HG02840 (cell line): ENCODE measurements around the gene RUVBL1.
"Not testable (repeated sequence)": the region's sequence is repeated elsewhere in the genome, so short reads cannot be mapped to it uniquely, and the experiment has no call there.

ENCODE experiments used
- ATAC-seq: cut with Tn5 transposase; IDR thresholded peaks from one replicate; pipeline ENCODE4 v1.9.1; 2021; ENCODE audit warnings: mild to moderate bottlenecking, moderate library complexity, moderate number of reproducible peaks; ENCODE audit not compliant: unreplicated experiment, low FRiP score

Gene RUVBL1

DNA sequence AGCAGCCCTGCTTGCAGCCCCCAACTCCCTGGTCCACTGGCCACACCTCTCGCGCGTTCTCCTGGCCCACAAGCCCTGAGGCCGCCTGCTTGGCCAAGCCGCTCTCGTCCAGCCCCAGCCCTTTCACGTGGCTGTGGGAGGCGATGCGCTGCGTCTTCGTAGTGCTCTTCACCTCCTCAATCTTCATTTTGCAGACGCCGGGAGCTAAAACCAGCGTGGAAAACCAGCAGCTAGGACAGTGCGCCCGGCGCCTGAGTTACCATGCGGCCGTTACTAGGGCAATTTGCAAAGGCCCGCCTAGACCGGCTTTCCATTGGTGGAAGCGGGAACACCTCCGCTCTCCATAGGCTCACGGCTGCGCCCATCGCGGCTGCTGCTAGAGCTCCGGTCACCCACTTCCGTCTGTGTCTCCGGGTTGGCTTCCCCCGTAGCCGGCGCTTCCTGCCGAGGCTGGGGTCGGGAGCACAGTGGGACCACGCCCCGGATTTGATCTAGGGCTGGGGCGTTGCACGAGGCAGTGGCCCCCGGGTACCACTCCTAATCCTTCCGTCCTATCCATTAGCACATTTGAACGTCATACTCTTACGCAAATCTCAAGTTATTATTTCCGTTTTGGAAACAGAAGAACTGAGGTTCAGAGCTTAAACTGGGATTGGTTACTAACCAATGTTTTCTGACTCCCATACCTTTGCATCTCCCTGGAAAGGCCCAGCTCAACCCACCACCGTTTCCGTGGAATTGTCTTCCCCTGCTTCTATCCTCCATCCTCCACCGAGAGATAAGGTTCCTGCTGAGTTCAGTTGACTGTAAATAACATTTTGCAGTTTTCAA is at the start of gene RUVBL1:
Gene RUVBL1, minus strand, starts transcription at position 275 of the 831 bp plus-strand sequence. Its CDS starts 88 bp downstream, at position 187.
- peak; percentile 96 for ATAC-seq

DNA sequence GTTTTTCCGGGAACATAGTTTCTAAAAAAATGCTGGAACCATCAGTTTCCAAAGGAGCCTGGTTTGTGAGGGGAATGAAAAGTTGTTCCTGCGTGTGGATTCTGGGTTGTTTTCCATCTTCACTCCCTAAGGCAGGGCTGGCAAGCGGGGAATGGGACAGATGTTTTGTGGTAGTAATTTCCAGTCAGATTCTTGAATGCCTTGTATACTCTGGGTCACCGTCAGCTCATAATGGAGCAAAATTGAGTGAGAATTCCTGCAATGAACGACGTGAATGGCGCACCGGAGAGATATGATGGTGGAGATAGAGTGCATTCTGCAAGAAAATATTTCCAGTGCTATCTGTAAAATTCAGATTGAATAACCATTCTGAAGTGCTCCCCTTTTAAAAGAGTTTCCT is 49.6 kb upstream of the RUVBL1 start:
- ATAC-seq = no peak

DNA sequence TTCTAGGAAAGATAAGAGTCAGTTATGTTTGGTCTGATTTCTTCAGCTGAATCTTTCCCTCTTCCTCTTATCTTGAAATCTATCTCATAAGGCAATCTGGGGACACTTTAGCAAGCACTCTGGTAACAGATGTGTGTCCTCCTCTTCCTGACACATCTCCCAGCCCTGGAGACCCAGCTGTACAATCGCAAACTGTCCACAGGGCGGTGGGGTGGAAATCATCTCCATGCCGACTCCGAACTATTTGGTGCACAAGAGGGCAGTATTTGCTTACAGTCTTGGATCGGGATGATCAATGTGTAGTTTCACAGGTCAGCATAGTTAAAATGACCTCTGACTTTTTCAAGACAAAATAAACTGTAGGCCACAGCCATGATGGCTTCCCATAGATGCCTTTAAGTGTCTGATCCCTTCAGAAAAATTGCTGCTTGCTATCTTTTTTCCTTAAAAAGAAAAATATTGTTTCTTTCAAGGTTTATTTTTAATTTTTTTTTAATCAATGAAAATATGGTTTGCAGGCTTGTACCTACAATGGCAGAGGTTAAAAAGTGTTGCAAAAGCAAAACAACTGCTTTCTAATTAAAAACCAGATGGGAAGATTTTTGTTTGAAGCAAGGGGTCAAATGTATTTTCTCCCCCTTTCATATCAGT is 47.4 kb upstream of the RUVBL1 start:
- no peak for ATAC-seq

DNA sequence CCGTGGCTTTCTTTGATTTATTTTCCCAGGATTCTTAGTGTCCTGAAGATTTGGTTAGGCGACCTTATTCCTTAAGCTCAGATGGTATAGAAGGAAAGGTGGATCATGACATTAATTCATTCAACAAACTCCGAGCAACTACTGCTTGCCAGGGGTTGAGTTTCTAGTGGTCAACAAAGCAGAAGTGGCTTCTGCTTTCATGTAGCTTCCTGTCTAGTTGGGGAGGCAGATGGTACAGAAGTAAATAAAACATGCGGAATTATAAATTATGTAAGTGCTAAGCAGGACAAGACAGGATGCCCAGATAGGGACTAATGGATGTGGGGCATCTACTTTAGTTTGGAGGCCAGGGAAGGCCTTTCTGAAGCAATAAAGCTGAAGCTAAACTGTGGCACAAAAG is 45.2 kb upstream of the RUVBL1 start:
- no peak for ATAC-seq

DNA sequence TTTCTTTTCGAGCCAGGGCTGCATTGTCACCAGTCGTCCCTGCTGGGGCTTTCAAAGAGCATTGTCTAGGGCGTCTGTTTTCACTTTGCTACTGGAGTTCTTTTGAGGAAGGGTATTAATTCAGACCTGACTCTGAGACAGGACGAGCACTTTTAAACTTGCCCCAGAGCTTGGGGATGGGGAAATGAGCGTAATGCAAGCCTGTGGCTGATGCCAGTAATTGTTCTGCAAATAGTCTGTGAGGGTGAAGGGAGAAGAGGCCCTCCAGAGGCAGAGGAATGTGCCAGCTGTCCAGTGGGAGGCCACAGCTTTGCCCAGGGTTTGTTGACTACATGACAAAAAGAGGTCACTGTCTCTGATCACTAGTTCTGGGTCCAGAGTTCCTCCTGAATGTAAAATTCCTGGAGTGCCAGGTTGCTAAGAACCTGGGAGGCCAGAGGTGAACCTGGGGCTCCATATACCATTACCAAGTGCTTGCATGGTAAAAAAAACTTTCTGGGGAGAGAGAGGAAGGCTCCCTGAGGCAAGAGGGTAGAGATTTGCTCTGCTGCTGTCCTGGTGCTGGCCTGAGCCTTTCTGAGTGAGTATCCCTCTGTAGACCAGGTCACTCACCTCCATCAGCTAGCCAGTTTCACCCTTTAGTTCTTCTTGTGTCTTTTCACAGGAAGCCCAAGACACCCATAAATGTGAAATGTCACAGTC is 44.5 kb upstream of the RUVBL1 start:
- ATAC-seq = no peak

DNA sequence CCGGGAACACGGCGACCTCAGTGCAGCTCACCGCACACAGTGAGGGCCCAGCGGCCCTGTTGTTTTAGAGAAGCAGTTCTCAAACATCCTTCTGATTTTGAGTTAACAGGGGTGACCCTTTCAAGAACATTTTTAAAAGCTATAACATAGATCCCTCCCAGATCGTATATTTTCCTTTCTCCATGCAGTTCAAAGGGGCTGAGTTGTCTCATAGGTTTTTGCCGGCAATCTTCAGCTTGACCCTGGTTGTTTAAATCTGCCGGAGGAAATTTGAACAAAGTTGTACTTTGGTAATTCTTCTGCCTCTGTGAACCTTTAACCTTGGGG is 44.0 kb upstream of the RUVBL1 start:
- no peak for ATAC-seq

DNA sequence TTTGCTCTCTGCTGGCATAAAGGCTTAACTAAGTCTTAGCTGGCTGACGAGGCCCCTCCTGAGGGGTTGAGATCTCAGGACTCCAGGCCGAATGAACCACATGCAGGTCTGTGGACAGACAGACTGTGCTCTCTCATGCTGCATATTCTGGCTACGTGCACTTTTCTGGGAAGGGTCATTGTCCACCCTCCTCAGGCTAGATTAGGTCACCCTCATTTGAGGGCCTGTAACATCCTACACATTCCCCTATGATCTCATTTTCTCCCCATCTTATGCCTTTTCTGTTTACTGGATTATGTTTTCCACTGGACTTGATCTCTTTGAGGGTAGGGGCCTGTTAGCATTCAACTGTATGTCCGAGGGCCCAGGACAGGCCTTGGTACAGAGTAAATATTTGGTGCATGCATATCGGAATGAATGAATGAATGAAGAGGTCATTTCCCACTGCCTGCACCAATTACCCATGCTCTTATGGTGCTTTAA is 43.4 kb upstream of the RUVBL1 start:
- ATAC-seq = no peak

DNA sequence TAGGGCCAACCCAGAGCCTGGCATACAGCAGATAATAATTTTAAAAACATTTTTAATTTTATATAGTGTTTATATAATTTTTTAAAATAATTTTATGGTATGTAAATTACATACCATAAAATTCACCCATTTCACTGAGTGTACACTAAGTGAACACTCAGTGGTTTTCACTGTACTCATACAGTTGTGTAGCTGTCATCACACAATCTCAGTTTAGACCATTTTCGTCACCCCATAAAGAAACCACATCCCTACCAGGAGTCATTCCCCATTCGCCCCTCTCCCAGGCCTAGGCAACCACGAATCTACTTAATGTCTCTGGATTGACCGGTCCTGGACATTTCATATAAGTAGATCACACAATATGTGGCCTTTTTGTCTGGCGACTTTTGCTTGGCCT is 39.8 kb upstream of the RUVBL1 start:
- no peak for ATAC-seq

DNA sequence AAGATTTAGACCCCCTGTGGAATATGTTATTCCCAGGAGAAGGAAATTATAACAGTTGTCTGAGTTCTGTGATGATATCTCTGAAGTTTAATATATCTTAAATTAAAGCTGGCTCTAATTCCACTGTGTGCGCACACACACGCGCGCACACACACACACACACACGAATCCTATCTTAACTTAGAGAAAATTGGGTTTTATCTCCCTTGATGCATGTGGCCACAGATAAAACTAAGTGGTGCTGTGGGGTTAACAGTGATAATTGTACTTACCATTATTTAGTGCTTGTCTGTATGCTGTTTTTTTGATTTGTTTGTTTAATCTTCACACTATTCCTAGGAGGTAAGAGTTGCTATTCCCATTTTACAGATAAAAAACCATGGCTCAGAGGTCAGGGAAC is 37.0 kb upstream of the RUVBL1 start:
- ATAC-seq = no peak

DNA sequence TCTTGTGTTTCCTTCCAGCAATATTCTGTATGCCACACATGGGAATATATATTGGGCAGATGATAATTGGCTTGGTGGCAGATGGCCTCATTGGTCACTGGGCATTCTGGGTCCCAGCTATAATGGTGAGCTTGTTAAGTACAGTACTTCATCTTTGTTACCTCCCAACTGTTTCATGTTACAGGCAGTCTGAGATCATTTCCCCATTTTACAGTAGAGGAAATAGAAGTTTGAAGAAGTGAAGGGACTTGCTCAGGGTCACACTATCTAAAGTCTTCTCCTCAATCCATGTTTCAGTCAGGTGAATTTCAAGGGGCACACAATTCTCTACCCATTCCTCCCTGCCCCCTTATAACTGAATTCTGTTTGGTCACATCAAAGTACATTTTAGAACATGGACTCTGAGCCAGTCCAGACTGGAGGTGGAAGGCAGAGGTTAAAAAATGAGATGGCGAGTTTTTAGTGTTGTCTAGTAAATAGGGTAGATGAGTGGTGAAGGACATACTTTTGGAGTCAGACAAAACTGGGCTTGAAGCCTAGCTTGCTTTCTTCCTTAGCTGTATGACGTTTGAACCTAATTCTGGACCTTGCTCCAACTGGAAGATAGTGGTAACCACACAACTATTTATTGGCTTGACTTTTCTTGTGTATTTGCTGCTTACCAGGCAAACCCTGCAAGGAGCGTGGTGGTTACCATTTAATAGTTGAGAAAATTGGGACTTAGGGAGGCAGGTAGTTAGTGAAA is 32.2 kb upstream of the RUVBL1 start:
- ATAC-seq = no peak

DNA sequence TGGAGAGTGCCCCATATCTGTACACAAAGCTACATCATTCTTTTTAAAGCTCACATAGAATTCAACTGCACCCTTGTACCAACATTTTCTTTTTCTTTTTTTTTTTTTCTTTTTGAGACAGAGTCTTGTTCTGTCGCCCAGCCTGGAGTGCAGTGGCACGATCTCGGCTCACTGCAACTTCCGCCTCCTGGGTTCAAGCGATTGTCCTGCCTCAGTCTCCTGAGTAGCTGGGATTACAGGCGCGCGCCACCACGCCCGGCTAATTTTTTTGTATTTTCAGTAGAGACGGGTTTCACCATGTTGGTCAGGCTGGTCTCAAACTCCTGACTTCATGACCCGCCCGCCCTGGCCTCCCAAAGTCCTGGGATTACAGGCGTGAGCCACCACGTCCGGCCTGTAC is 30.7 kb upstream of the RUVBL1 start:
- ATAC-seq = not testable (repeated sequence)

DNA sequence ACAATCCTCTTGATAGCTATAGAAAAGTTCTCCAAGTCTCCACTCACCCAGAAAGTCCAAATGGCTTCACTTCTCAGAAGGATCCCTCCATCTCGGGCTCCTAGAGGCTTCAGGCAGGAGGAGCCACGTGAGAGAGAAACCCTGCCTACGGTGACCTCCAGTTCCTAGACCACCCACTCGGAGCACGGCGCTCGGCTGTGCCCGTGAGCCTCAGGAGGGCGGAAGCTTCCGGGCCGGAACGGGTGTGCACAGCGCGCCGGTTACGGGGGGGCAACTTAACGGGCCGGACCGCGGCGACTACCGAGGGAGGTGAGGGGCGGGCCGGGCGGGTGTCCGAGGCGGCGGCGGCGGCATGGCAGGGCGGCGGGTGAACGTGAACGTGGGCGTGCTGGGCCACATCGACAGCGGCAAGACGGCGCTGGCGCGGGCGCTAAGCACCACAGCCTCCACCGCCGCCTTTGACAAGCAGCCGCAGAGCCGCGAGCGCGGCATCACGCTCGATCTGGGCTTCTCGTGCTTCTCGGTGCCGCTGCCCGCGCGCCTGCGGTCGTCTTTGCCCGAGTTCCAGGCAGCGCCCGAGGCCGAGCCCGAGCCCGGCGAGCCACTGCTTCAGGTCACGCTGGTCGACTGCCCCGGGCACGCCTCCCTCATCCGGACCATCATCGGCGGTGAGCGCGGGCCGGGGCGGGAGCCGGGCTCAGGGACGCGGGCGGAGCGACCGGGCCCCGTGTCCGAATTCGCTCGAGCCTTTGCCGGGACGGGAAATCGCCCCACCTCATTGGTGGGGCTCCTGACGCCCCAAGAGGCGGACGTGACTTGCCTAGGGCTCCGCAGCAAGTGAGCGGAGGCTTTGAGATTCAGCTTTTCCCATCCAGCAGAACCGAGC is 29.8 kb upstream of the RUVBL1 start, which contains the start of gene EEFSEC:
Gene EEFSEC, plus strand, starts transcription at position 326 of the 886 bp plus-strand sequence. Its CDS starts 27 bp downstream, at position 353.
- ATAC-seq = peak; percentile 93

DNA sequence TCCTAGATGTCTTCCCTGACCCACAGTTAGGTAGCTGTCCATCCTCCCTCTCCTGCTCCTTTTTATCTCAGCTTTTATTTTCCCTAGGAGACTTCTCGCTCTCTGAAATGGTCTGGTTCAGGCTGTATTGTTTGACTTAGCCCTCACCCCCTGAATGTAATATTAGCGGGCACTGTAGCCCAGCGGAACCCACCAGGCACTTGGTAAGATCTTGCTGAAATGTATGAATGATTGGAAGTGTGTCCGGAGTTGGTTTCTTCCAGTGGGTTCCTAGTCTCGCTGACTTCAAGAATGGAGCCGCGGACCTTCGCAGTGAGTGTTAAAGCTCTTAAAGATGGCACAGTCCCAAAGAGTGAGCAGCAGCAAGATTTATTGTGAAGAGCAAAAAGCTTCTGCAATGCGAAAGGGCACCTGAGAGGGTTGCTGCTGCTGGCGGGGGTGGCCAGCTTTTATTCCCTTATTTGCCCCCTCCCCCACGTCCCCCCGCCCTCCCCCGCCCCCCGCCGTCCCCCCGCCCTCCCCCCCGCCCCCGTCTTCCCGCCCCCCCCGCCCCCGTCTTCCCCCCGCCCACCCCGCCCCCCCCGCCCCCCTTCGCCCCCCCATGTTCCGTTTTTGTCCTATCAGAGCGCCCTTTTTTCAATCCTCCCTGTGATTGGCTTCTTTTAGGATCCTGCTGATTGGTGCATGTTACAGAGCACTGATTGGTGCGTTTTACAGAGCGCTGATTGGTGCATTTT is 29.0 kb upstream of the RUVBL1 start:
- no peak for ATAC-seq

DNA sequence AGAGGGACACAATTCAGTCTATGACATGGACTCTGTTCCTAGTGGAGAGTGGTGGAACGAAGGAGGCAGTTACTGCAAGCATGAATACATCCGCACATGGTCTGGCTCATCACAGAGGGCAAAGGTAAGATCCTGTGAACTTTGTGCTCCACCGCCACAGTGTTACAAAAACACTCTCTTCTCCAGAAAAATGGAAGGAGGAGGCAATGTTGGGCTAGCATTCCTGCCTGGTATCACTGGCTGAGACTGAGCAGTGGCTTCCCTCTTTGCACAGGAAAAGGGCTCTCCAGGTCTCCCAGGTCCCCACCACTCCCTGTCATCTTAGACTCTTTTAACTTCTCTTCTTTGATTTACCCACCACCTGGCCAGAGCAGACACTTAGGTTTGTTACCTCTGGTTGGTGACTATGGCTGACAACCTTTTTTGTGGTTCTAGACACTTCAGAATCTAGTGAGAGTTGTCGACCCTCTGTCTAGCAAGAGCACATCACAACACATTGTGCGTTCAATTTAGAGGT is 28.2 kb upstream of the RUVBL1 start:
- ATAC-seq = no peak

DNA sequence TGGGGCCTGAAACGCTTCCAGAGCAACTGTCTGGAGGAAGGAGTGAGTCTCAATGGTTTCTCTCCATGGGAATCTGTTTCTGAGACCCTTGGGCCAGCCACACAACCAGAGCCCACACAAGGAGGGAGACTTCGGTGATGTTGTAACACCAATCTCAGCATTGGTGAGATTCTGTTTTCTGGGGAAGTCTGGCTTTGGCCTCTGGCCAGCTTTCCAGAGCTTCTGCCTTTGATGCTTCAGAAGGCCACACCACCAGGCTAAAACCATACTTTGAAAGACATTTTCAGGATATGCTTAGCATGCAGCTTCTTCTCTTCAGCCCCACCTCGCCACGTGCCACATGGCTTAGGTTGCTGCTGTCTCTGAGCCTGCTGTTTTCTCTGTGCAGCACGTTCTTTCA is 26.0 kb upstream of the RUVBL1 start:
- ATAC-seq = no peak

DNA sequence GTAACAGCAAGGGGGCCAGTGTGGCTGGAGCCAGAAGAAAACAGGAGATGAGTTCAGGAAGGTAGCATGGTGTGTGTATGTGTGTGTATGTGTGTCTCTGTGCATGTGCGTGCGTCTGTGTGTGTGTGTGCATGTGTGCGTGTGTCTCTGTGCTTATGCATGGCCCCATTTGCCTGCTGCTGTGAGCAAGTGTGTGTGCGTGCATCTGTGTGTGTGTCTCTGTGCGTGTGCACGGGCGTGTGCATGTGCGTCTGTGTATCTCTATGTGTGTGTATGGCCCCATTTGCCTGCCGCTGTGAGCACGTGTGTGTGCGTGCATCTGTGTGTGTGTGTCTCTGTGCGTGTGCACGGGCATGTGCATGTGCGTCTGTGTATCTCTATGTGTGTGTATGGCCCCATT is 22.6 kb upstream of the RUVBL1 start:
- ATAC-seq = no peak

DNA sequence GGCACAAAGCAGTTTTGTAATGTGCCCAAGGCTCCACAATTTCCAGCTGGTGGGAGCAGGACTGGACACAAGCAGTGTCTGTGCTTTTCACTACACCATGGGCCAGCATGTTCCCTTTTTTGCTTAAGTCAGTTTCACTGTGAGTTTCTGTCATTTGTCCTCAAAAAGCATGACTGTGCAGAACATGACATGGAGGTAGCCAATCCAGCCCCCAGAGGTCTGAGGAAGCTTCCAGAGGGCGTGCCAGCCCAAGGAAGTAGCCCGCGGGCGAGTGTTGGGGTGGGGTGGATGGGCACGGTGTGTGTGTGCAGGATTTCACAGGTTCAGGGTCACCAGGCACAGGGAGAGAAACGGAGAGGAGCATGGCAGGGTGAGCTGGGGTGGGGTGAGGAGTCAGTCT is 21.7 kb upstream of the RUVBL1 start:
- ATAC-seq = no peak

DNA sequence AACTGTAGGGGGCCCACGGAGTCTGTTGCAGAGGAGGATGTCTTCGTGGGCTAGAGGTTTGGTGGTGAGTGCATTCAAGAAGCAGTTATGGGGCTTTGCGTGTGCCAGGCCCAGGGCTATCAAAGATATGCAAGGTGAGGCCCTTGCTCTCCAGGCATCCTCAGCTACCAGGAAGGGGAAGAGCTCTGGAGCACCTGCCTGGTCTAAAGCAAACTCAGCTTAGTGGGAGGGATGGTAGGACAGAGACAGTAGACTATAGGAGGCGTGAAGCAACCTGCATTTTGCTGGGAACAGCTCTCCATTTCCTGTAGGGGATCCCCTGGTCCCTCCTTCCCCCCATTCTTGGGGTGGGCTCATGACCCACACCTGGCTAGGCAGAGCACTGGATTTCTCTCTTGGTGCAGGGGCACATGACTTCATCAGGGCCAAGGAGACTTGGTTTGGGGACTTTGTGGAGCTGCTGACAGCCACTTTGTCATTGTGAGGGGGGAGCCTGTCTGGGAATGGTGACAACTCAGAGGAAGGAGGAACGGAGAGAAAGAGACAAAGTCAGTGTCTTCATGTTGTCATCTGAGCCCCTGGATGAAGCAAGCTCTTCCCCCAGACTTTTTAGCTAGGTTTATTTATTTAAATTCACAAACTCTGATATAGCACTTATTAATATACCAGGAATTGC is 21.0 kb upstream of the RUVBL1 start:
- ATAC-seq = no peak
